GM12892 (cell line): ENCODE data around the gene XPO5.
"Not testable (repeated sequence)": the region's sequence is repeated elsewhere in the genome, so short reads cannot be mapped to it uniquely, and the experiment has no call there.

Experiments
- DNase-seq: peaks from one replicate; pipeline ENCODE4 v3.0.0; 2011; ENCODE audit not compliant: insufficient read length
- FAIRE-seq: peaks from 2 replicates; lab custom pipeline; 2011; peaks lifted over from hg19 to GRCh38; lab: Jason Lieb, UNC
- POLR2A ChIP-seq: IDR thresholded peaks from 2 replicates; pipeline ENCODE4 v1.6.1; 2011; ENCODE audit warnings: low read depth, low read length, control low read depth
- POLR2AphosphoS5 ChIP-seq: IDR thresholded peaks from 2 replicates; pipeline ENCODE4 v1.6.1; 2011; ENCODE audit warnings: low read depth, low read length, control low read depth
- TAF1 ChIP-seq: IDR thresholded peaks from 2 replicates; pipeline ENCODE4 v1.6.1; 2011; ENCODE audit warnings: low read depth, mild to moderate bottlenecking, control low read depth, low read length, borderline replicate concordance

The XPO5 gene

GRCh38 chr6:43578748-43579147, 2.9 kb upstream of the XPO5 start:
- no peak for DNase-seq
- TF ChIP-seq TAF1 (no peak), POLR2A (no peak), POLR2AphosphoS5 (no peak)
- no peak for FAIRE-seq

DNA sequence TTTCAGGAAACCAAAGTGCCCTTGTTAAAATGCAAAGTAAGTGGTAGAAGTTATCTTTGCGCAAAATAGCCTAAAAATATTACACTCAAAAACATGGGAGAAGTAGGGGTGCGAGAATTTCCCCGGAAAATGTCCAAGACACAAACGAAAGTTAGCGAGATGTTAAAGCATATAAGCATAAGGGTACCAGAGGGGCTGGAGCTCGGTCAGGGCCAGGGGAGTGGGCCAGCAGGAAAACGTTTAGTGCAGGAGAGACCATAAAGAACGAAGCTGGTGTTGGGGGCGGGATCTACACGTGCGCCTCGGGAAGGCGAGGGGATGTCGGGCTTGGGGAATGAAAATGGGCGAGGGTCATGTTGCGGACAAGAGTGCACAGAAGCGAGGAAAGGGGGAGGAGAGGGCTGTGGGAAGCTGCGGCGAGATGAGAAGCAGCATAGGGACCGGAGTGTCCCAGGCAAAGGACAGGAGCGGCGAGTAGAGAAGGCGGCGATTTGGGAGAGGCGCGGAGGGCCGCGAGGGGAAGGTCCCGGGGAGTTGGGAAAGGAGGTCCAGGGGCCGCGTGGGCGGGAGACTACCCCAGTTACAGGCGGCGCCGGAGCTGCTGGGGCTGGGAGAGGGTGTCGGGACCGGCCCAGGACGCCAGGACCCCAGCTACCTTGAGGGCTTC, 600 bp downstream of the XPO5 start:
- no peak for TF ChIP-seq POLR2AphosphoS5
- TF ChIP-seq POLR2A: no peak
- 0 out of 2 replicates have a peak, but pooled peaks have one; percentile 9 for TF ChIP-seq TAF1
- peak; percentile 16 for DNase-seq
- FAIRE-seq: peak; percentile 14

DNA sequence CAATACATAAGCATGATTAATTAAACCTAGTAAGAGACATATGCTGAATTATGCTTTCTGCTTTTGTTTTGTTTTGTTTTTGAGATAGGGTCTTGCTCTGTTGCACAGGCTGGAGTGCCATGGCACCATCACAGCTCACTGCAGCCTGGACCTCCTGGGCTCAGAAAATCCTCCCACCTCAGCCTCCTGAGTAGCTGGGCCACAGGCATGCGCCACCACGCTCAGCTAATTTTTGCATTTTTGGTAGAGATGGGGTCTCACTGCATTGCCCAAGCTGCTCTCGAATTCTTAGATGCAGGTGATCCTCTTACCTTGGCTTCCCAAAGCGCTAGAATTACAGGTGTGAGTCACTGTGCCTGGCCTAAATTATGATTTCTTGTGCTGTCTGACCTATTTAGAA, 3.8 kb downstream of the XPO5 start:
- TF ChIP-seq POLR2A (no peak), TAF1 (no peak), POLR2AphosphoS5 (no peak)
- no peak for FAIRE-seq
- DNase-seq: no peak

DNA sequence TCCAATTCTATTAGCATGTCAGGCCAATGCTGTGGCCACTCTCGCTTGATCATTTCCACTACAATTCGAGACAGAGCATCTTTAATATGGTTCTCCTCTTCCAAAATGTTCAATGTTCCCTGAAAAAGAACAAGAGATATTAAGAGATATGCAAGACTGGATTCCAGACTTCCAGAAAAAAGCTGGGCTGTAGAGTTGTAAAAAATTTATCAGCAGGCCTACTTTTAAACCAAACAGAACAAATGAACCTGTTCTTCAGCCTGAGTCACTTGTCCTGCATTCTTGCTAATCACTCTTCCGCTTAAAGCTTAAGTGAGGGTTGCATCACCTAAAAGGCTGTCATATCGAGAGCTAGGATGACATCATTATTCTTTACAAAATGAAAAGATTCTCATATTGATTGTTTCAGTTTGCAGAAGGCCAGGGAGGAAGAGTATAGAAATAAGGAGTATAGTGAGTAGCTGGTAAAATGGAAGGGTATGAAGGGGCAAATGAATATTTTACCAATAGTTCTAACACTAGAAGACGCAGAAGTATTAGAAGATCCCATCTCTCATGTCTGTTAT, 4.9 kb downstream of the XPO5 start:
- FAIRE-seq (no peak), DNase-seq (no peak)
- TF ChIP-seq POLR2A (no peak), POLR2AphosphoS5 (no peak), TAF1 (no peak)

- FAIRE-seq (no peak), DNase-seq (no peak)
- TF ChIP-seq POLR2A (no peak), POLR2AphosphoS5 (no peak), TAF1 (no peak)
Observed at GRCh38 chr6:43559328-43559727, 16.5 kb downstream of the XPO5 start.

DNA sequence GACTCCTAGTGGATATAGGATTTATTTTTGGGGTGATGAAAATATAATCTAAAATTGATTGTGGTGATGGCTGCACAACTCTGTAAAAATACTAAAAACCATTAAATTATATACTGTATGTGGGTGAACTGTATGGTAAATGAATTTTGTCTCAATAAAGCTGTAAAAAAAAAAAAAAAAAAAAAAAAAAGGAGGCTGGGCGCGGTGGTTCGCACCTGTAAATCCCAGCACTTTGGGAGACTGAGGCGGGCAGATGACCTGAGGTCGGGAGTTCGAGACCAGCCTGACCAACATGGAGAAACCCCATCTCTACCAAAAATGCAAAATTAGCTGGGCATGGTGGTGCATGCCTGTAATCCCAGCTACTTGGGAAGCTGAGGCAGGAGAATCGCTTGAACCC, 18.2 kb downstream of the XPO5 start:
- DNase-seq, FAIRE-seq: not testable (repeated sequence)

GRCh38 chr6:43547222-43547621, 28.6 kb downstream of the XPO5 start:
- DNase-seq (no peak), FAIRE-seq (no peak)
- no peak for TF ChIP-seq POLR2A
- TF ChIP-seq POLR2AphosphoS5: no peak
- TF ChIP-seq TAF1: no peak

- FAIRE-seq: no peak
- no peak for DNase-seq
- no peak for TF ChIP-seq TAF1
- TF ChIP-seq POLR2A: no peak
- no peak for TF ChIP-seq POLR2AphosphoS5
Observed at GRCh38 chr6:43544461-43544860, 31.4 kb downstream of the XPO5 start.

DNA sequence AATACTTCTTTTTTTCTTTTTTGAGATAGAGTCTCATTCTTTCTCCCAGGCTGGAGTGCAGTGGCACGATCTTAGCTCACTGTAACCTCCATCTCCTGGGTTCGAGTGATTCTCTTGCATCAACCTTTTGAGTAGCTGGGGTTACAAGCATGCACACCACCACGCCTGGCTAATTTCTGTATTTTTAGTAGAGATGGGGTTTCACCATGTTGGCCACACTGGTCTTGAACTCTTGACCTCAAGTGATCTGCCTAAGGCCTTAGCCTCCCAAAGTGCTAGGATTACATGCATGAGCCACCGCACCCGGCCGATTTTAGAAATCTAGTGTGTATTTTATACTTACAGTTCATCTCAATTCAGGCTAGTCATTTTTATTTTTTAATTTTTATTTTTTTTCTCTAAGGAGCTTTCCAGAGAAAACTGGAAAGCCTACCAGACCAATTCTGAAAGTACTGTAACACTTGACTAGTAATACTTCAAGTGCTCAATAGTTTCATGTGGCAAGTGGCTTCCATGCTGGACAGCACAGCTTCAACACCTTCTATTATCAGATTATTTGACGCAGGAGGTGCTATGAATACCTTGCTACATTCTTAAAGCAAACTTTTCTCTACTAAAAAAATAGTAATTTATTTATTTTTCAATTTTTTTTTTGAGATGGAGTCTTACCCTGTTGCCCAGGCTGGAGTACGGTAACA, 33.9 kb downstream of the XPO5 start:
- FAIRE-seq: no peak
- no peak for DNase-seq
- TF ChIP-seq POLR2AphosphoS5 (no peak), POLR2A (no peak), TAF1 (no peak)

DNA sequence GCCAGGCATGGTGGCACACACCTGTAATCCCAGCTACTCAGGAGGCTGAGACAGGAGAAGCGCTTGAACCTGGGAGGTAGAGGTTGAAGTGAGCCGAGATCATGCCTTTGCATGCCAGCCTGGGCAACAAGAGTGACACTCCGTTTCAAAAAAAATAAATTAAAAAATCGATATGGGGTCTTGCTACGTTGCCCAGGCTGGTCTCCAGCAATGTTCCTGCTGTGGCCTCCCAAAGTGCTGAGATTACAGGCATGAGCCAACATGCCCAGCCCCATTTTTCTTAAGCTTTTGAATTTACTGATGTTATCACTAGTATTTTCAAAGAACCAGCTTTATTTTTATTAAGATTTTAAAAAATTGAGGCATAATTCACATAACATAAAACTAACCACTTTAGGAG, 35.3 kb downstream of the XPO5 start:
- FAIRE-seq: no peak

GRCh38 chr6:43539409-43539808, 36.4 kb downstream of the XPO5 start:
- not testable (repeated sequence) for DNase-seq, FAIRE-seq

More for the DNA sequence above, 35.3 kb downstream of the XPO5 start:
- DNase-seq: no peak
- TF ChIP-seq TAF1 (no peak), POLR2A (no peak), POLR2AphosphoS5 (no peak)

DNA sequence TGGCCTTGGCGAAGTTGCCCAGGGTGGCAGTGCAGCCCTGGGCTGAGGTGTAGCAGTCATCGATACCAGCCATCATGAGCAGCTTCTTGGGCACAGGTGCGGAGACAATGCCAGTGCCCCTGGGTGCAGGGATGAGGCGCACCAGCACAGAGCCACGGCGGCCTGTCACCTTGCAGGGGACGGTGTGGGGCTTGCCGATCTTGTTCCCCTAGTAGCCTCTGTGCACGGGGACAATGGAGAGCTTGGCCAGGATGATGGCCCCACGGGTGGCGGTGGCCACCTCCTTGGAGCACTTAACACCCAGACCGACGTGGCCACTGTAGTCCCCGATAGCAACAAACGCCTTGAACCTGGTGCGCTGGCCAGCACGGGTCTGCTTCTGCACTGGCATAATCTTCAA, 36.9 kb downstream of the XPO5 start:
- not testable (repeated sequence) for DNase-seq, FAIRE-seq
